HepG2 (cell line): ENCODE results near the gene TKFC. TPM values are rescaled to one million over a fixed set of nuclear protein-coding genes. Genes with fewer than 3 reads are reported as not detected.
A peak's percentile ranks its signal among the peaks of the same experiment; 100 is the strongest.

Experiments used
- ATAC-seq: fragments of 200-7000 bp; cut with Tn5 transposase; 3 replicates; pipeline ENCODE4 v1.9.1; 2020; ENCODE audit warnings: mild to moderate bottlenecking, moderate library complexity
- BruUV-seq: library from RNA; stranded (reverse); fragments of 400-500 nt; replicated peaks from 2 replicates; lab custom pipeline; 2021; lab: Mats Ljungman, UMichigan
- CTCF ChIA-PET: fragments of 300-600 bp; formaldehyde crosslinking; extraction: SDS; loops from one replicate; lab custom pipeline; 2021; ENCODE audit warnings: low total read pairs, inconsistent platforms, low intra/inter-chr PET ratio; lab: Yijun Ruan, JAX
- POLR2A ChIA-PET: fragments of 350-600 bp; sonication (Branson Sonifier 250); formaldehyde crosslinking; loops from one replicate; lab custom pipeline; 2020; ENCODE audit warnings: antibody characterized with exemption, inconsistent platforms; lab: Yijun Ruan, JAX
- DNase-seq: peaks from one replicate; pipeline ENCODE4 v3.0.0-alpha.2; 2015; ENCODE audit warnings: low spot score
- FAIRE-seq: peaks from 3 replicates; lab custom pipeline; 2011; peaks lifted over from hg19 to GRCh38; lab: Jason Lieb, UNC
- H2AFZ ChIP-seq: one replicate; pipeline ENCODE4 v1.6.1; 2011; ENCODE audit warnings: low read length, inconsistent platforms
- H3K27ac ChIP-seq: fragments of 300-600 bp; 3 replicates; pipeline ENCODE4 v1.8.0; 2011; ENCODE audit warnings: mixed run types, mild to moderate bottlenecking, mixed read lengths, low read length, inconsistent platforms; ENCODE audit not compliant: insufficient read depth; ENCODE audit errors: extremely low read length
- H3K27me3 ChIP-seq, 2 experiments: fragments of 200-600 bp in 1 of 2; 2 replicates in 1 of 2; 3 replicates in 1 of 2; pipeline versions ENCODE4 v1.6.0 to v1.8.0; 2011; ENCODE audit warnings: low read length in 2 of 2, mild to moderate bottlenecking in 2 of 2, moderate library complexity in 2 of 2, inconsistent platforms in 1 of 2; ENCODE audit not compliant: insufficient read depth in 2 of 2, control insufficient read depth in 1 of 2
- H3K36me3 ChIP-seq, 2 experiments: fragments of 200-600 bp in 1 of 2; replicated peaks in 1 of 2; 2 replicates in 1 of 2; 3 replicates in 1 of 2; pipeline versions ENCODE4 v1.5.1 to v1.8.0; 2011; ENCODE audit warnings: low read length in 2 of 2, inconsistent platforms in 1 of 2; ENCODE audit not compliant: insufficient read depth in 2 of 2, control insufficient read depth in 1 of 2
- H3K4me1 ChIP-seq: 2 replicates; pipeline ENCODE4 v1.5.1; 2012; ENCODE audit warnings: low read length, inconsistent platforms; ENCODE audit not compliant: insufficient read depth
- H3K4me2 ChIP-seq: 2 replicates; pipeline ENCODE4 v1.6.0; 2011; ENCODE audit warnings: low read depth, low read length, inconsistent platforms
- H3K4me3 ChIP-seq, 3 experiments: fragments of 200-600 bp in 1 of 3; sonication (generic), shearing (Covaris generic) in 1 of 3; replicated peaks in 1 of 3; 2 replicates each; pipeline ENCODE4 v1.5.1; 2011 to 2016; ENCODE audit warnings: low read length in 3 of 3, inconsistent platforms in 2 of 3, low read depth in 2 of 3, mild to moderate bottlenecking in 2 of 3, control low read depth in 1 of 3, mixed read lengths in 1 of 3; ENCODE audit not compliant: insufficient read depth in 1 of 3
- H3K79me2 ChIP-seq: one replicate; pipeline ENCODE4 v1.6.1; 2011; ENCODE audit warnings: low read length, inconsistent platforms; ENCODE audit not compliant: insufficient read depth
- H3K9ac ChIP-seq: 2 replicates; pipeline ENCODE4 v1.6.0; 2011; ENCODE audit warnings: mild to moderate bottlenecking, low read depth, low read length, inconsistent platforms; ENCODE audit not compliant: insufficient read depth
- H3K9me3 ChIP-seq: 2 replicates; pipeline ENCODE4 v1.5.1; 2012; ENCODE audit warnings: mild to moderate bottlenecking, low read length
- H4K20me1 ChIP-seq: 2 replicates; pipeline ENCODE4 v1.6.0; 2011; ENCODE audit warnings: inconsistent platforms, mild to moderate bottlenecking, low read length, moderate library complexity; ENCODE audit not compliant: insufficient read depth
- AGO2 ChIP-seq: fragments of 200-400 bp; formaldehyde crosslinking; optimal IDR thresholded peaks from 2 replicates; pipeline ENCODE3; 2017; ENCODE audit warnings: mild to moderate bottlenecking, low read depth, low read length, moderate library complexity
- CEBPB ChIP-seq: IDR thresholded peaks from 2 replicates; pipeline ENCODE4 v1.6.1; 2011; ENCODE audit warnings: low read depth, low read length, improper control_type of control experiment, borderline replicate concordance
- GZF1 ChIP-seq: sonication (generic); formaldehyde crosslinking; IDR thresholded peaks from 2 replicates; pipeline ENCODE4 v1.5.1; 2020; ENCODE audit warnings: mild to moderate bottlenecking, missing genetic modification reagents
- KAT2B ChIP-seq: fragments of 150-350 bp; IDR thresholded peaks from 2 replicates; pipeline ENCODE4 v1.6.1; 2014; ENCODE audit warnings: low read depth, low read length, borderline replicate concordance
- KLF6 ChIP-seq: IDR thresholded peaks from 2 replicates; pipeline ENCODE4 v1.8.0; 2016; ENCODE audit warnings: missing biosample characterization, missing genetic modification reagents
- MTA1 ChIP-seq: sonication (generic); formaldehyde crosslinking; IDR thresholded peaks from 2 replicates; pipeline ENCODE4 v1.4.0; 2020; ENCODE audit warnings: missing genetic modification reagents, mild to moderate bottlenecking, borderline replicate concordance
- NBN ChIP-seq: fragments of 450-650 bp; conservative IDR thresholded peaks from 2 replicates; pipeline ENCODE4 v1.6.1; 2017
- NFYC ChIP-seq: IDR thresholded peaks from 2 replicates; pipeline ENCODE4 v1.6.1; 2016; ENCODE audit warnings: missing genetic modification reagents, missing compliant biosample characterization
- PHB2 ChIP-seq: fragments of 450-650 bp; IDR thresholded peaks from 2 replicates; pipeline ENCODE4 v1.6.1; 2018; ENCODE audit not compliant: partially characterized antibody
- SAP130 ChIP-seq: IDR thresholded peaks from 2 replicates; pipeline ENCODE4 v1.6.1; 2016; ENCODE audit warnings: low read depth
- ZBTB46 ChIP-seq: sonication (generic); formaldehyde crosslinking; IDR thresholded peaks from 2 replicates; pipeline ENCODE4 v1.4.0; 2020; ENCODE audit warnings: mild to moderate bottlenecking, missing genetic modification reagents, borderline replicate concordance
- ZNF331 ChIP-seq: sonication (generic); formaldehyde crosslinking; IDR thresholded peaks from 2 replicates; pipeline ENCODE4 v1.4.0; 2020; ENCODE audit warnings: missing genetic modification reagents
- ZNF337 ChIP-seq: sonication (generic); formaldehyde crosslinking; IDR thresholded peaks from 2 replicates; pipeline ENCODE4 v1.5.1; 2020; ENCODE audit warnings: missing genetic modification reagents, low read depth, mild to moderate bottlenecking, borderline replicate concordance
- ZNF350 ChIP-seq: sonication (generic); formaldehyde crosslinking; IDR thresholded peaks from 2 replicates; pipeline ENCODE4 v1.4.0; 2020; ENCODE audit warnings: mild to moderate bottlenecking, low read depth, missing genetic modification reagents, borderline replicate concordance
- ZNF550 ChIP-seq: sonication (generic); formaldehyde crosslinking; IDR thresholded peaks from 2 replicates; pipeline ENCODE4 v1.4.0; 2020; ENCODE audit warnings: mild to moderate bottlenecking, missing genetic modification reagents, borderline replicate concordance
- ZNF580 ChIP-seq: IDR thresholded peaks from 2 replicates; pipeline ENCODE4 v1.6.1; 2016; ENCODE audit warnings: low read depth, borderline replicate concordance
- ZNF737 ChIP-seq: sonication (generic); formaldehyde crosslinking; IDR thresholded peaks from 2 replicates; pipeline ENCODE4 v1.5.0; 2020; ENCODE audit warnings: missing genetic modification reagents, mild to moderate bottlenecking, borderline replicate concordance
- ZNF740 ChIP-seq: sonication (generic); formaldehyde crosslinking; IDR thresholded peaks from 2 replicates; pipeline ENCODE4 v1.4.0; 2020; ENCODE audit warnings: missing genetic modification reagents
- whole genome bisulfite sequencing: methylation state at CpG from one replicate; pipeline ENCODE4 v1.1.6; 2017; ENCODE audit warnings: low lambda C conversion rate; 5-methylcytosine and 5-hydroxymethylcytosine counted together
- in situ Hi-C: cut with HindIII; loops from 2 replicates; pipeline ENCODE4 v1.10.0; 2017; ENCODE audit warnings: low pct_unique_long_range_greater_than_20kb; ENCODE audit not compliant: extremely low pct_ligation_motif_present
- intact Hi-C: fragments of 100-400 bp; cut with micrococcal nuclease; formaldehyde crosslinking; loops from one replicate; pipeline ENCODE4 v1.10.0; 2022; ENCODE audit not compliant: unreplicated experiment
- polyA plus RNA-seq, 8 experiments: library from polyadenylated mRNA; depleted of rRNA in 3 of 8; stranded (reverse) in 7 of 8; unstranded in 1 of 8; fragments of >200 nt; fragmentation: Illumina TruSeq in 4 of 8; extraction: Trizol in 4 of 8; gene quantifications; 2 replicates each; pipeline versions ENCODE4 v1.2.1 to v1.2.3, GENCODE V29; 2011 to 2016; ENCODE audit warnings: low read depth in 4 of 8, missing spikeins in 1 of 8, mixed read lengths in 1 of 8; ENCODE audit not compliant: insufficient read depth in 1 of 8
- total RNA-seq, 5 experiments: library from RNA; depleted of rRNA; stranded (reverse); fragments of >200 nt; fragmentation: Illumina TruSeq; extraction: Trizol; gene quantifications; 2 replicates each; pipeline ENCODE4 v1.2.3, GENCODE V29; 2016; ENCODE audit warnings: low read depth in 1 of 5
- TF ChIP-seq, protein P1 (sequence below): IDR thresholded peaks from 2 replicates; pipeline ENCODE4 v1.6.1; 2016; ENCODE audit warnings: mild to moderate bottlenecking, missing biosample characterization, missing genetic modification reagents
- TF ChIP-seq, protein P2 (sequence below): sonication (generic); formaldehyde crosslinking; IDR thresholded peaks from 2 replicates; pipeline ENCODE4 v1.5.1; 2020; ENCODE audit warnings: missing genetic modification reagents, mild to moderate bottlenecking, borderline replicate concordance

TKFC gene
- total and polyA plus RNA-seq, 2 of the 13 experiments (the other 11 are each of a cell fraction or from before 2014, with no cell fraction given), result 147 to 197 TPM

DNA sequence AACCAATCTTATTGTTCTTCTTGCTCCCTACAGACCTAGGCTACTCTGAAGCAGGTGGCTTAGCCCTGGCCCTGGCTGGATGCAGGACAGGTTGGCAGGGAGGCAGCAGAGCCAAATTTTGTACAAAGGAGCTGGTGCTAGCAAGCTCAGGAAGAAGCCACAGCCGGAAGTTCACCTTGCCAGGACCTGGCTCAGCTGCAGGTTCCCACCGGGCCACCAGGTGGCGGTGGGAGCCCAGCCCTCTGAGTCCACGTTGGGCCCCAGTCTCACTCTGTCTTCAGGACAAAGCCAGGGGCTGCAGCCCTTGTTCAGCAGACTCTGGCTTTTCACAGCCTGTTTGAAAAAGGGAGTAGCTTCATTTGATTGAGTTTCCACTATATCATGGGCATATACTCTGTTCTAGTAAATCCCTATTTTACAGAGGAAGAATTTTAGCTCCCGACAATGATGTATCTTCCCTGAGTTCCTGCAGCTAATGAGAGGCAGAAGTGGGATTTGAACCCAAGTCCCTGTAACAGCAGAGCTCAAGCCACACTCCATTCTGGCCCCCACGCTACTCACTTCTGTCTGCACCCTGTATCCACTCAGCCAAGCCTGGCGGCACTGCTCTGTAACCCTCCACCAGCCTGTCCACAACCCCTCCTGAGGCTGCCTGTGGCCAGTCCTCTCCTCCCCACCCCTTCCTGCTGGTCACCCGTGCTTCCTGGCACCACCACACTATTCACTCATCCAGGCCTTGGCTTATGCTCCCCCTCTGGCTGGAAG, 3.3 kb downstream of the TKFC start:
- intact Hi-C loops (loop anchor here (1.0 to 10.0 kb wide), 3 partner anchors 49 to 82 kb away; partner anchors contain the start of gene TMEM216), in situ Hi-C loops (loop anchor here (5.0 kb wide), 1 partner anchor 51 kb away; no protein-coding TSS in a partner anchor)
- Histone ChIP-seq H3K4me1 (peaks cover 40% of the 10 kb centered on the region), H3K27ac (peak overlapping the region; percentile 53), H3K36me3 (peaks cover 16 to 33% of the 10 kb centered on the region in 2 experiments), H3K4me3 (peak overlapping the region in 2 of 3 experiments; percentile 38 to 98; a peak in 3 of 6 replicates), H3K79me2 (peaks cover 60% of the 10 kb centered on the region), H3K9me3 (no peaks in the 10 kb centered on the region), H4K20me1 (peaks cover 11% of the 10 kb centered on the region), H3K4me2 (peak overlapping the region; percentile 95), H3K27me3 (no peaks in the 10 kb centered on the region; a peak in 1 of 5 replicates), H2AFZ (no peak overlapping the region), H3K9ac (peak overlapping the region; percentile 61)
- WGBS, result 29% methylated on average over 8 of the region's 8 CpGs
- peak; percentile 62 for FAIRE-seq
- POLR2A ChIA-PET, result interaction anchor here (0.8 to 4.7 kb wide), 15 partner anchors 9 to 93 kb away, joined by 3 to 146 read pairs (median 7); partner anchors contain the start of genes CPSF7, CYB561A3, SDHAF2 and TMEM138
- CTCF ChIA-PET, result interaction anchor here (0.6 to 4.1 kb wide), 3 partner anchors 47 to 57 kb away, joined by 5 to 69 read pairs (median 5); no protein-coding TSS in a partner anchor
- peak; percentile 76 for DNase-seq
- BruUV-seq, result no TSS peak
- ATAC-seq, result peak; percentile 53
- TF ChIP-seq KLF6 (CRISPR knock-in tag) (no peak), CEBPB (no peak), ZBTB46 (no peak), ZNF337 (CRISPR knock-in tag) (no peak), ZNF331 (CRISPR knock-in tag) (0 out of 2 replicates have a peak, but pooled peaks have one; percentile 31), AGO2 (no peak), SAP130 (peak; percentile 74), PHB2 (no peak), ZNF740 (CRISPR knock-in tag) (no peak), KAT2B (no peak), MTA1 (CRISPR knock-in tag) (no peak), ZNF737 (CRISPR knock-in tag) (no peak), ZNF350 (CRISPR knock-in tag) (no peak; the same call in 1 of the 2 replicates), ZNF580 (CRISPR knock-in tag) (no peak), NBN (no peak), ZNF550 (CRISPR knock-in tag) (no peak), NFYC (CRISPR knock-in tag) (no peak), GZF1 (CRISPR knock-in tag) (no peak)
- TF ChIP-seq, protein P1, sequence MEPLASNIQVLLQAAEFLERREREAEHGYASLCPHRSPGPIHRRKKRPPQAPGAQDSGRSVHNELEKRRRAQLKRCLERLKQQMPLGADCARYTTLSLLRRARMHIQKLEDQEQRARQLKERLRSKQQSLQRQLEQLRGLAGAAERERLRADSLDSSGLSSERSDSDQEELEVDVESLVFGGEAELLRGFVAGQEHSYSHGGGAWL (CRISPR knock-in tag), result no peak
- TF ChIP-seq, protein P2, sequence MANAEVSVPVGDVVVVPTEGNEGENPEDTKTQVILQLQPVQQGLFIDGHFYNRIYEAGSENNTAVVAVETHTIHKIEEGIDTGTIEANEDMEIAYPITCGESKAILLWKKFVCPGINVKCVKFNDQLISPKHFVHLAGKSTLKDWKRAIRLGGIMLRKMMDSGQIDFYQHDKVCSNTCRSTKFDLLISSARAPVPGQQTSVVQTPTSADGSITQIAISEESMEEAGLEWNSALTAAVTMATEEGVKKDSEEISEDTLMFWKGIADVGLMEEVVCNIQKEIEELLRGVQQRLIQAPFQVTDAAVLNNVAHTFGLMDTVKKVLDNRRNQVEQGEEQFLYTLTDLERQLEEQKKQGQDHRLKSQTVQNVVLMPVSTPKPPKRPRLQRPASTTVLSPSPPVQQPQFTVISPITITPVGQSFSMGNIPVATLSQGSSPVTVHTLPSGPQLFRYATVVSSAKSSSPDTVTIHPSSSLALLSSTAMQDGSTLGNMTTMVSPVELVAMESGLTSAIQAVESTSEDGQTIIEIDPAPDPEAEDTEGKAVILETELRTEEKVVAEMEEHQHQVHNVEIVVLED, result no peak
